PC-9 (cell line): Measurements from ENCODE around the gene ITGA5. TPM values are rescaled to one million over a fixed set of nuclear protein-coding genes. Genes with fewer than 3 reads are reported as not detected.

Experiments
- BruUV-seq: library from RNA; stranded (reverse); fragments of 400-500 nt; replicated peaks from 2 replicates; lab custom pipeline; 2021; lab: Mats Ljungman, UMichigan
- CTCF ChIA-PET: fragments of 300-600 bp; sonication (Branson Sonifier 250); formaldehyde crosslinking; loops from one replicate; lab custom pipeline; 2022; ENCODE audit warnings: antibody characterized with exemption; lab: Charles Lee
- POLR2A ChIA-PET: fragments of 300-600 bp; sonication (Branson Sonifier 250); formaldehyde crosslinking; loops from one replicate; lab custom pipeline; 2022; ENCODE audit warnings: antibody characterized with exemption; ENCODE audit not compliant: unreplicated experiment; lab: Charles Lee
- DNase-seq, 2 experiments: peaks; one replicate each; pipeline versions ENCODE4 v3.0.0 to v3.0.0-alpha.2; 2015 to 2022; ENCODE audit warnings: mixed read lengths in 1 of 2
- H2AFZ ChIP-seq: fragments of 200-600 bp; sonication (generic); 2 replicates; pipeline ENCODE4 v1.8.1; 2017; ENCODE audit warnings: antibody characterized with exemption
- H3F3A ChIP-seq: fragments of 200-600 bp; sonication (generic); 2 replicates; pipeline ENCODE4 v1.8.1; 2017; ENCODE audit warnings: antibody characterized with exemption, mild to moderate bottlenecking, low read depth; ENCODE audit not compliant: insufficient read depth
- H3K27ac ChIP-seq: fragments of 200-600 bp; sonication (generic); 2 replicates; pipeline ENCODE4 v1.6.1; 2016; ENCODE audit warnings: mixed run types
- H3K27me3 ChIP-seq: fragments of 200-600 bp; sonication (generic); 2 replicates; pipeline ENCODE4 v1.6.1; 2016; ENCODE audit warnings: low read depth, mixed run types; ENCODE audit not compliant: insufficient read depth
- H3K36me3 ChIP-seq: fragments of 200-600 bp; sonication (generic); 2 replicates; pipeline ENCODE4 v1.6.1; 2016; ENCODE audit warnings: low read depth, mixed run types
- H3K4me1 ChIP-seq: fragments of 200-600 bp; sonication (generic); replicated peaks from 2 replicates; pipeline ENCODE4 v1.6.1; 2016; ENCODE audit warnings: mixed run types; ENCODE audit not compliant: insufficient read depth
- H3K4me2 ChIP-seq: fragments of 200-600 bp; sonication (generic); 2 replicates; pipeline ENCODE4 v1.6.1; 2017; ENCODE audit warnings: mixed run types
- H3K4me3 ChIP-seq: fragments of 200-600 bp; sonication (generic); 2 replicates; pipeline ENCODE4 v1.6.1; 2016; ENCODE audit warnings: mixed run types
- H3K79me2 ChIP-seq: fragments of 200-600 bp; sonication (generic); 2 replicates; pipeline ENCODE4 v1.6.1; 2017; ENCODE audit warnings: low read depth, mixed run types
- H3K9me2 ChIP-seq: fragments of 200-600 bp; sonication (generic); 2 replicates; pipeline ENCODE4 v1.8.1; 2017; ENCODE audit warnings: mild to moderate bottlenecking; ENCODE audit not compliant: insufficient read depth
- H3K9me3 ChIP-seq: fragments of 200-600 bp; sonication (generic); 2 replicates; pipeline ENCODE4 v1.8.1; 2016; ENCODE audit warnings: low read depth; ENCODE audit not compliant: insufficient read depth
- H4K20me1 ChIP-seq: fragments of 200-600 bp; sonication (generic); 2 replicates; pipeline ENCODE4 v1.8.1; 2017; ENCODE audit not compliant: insufficient read depth
- EZH2 ChIP-seq: fragments of 200-600 bp; sonication (generic); IDR thresholded peaks from 2 replicates; pipeline ENCODE4 v1.8.0; 2017; ENCODE audit warnings: antibody characterized with exemption, low read depth
- intact Hi-C: fragments of 100-400 bp; cut with micrococcal nuclease; formaldehyde crosslinking; loops from one replicate; pipeline ENCODE4 v1.10.0; 2022; ENCODE audit not compliant: unreplicated experiment
- total RNA-seq: library from RNA; stranded (reverse); gene quantifications from 2 replicates; pipeline ENCODE4 v1.2.3, GENCODE V29; 2021
- TF ChIP-seq, protein P1 (sequence below): fragments of 200-600 bp; sonication (generic); conservative IDR thresholded peaks from 2 replicates; pipeline ENCODE4 v1.6.1; 2017; ENCODE audit warnings: mixed run types, antibody characterized with exemption, mild to moderate bottlenecking, moderate library complexity

The ITGA5 gene
- total RNA-seq, 1 experiment from 2014 or later, result 28.4 TPM

DNA sequence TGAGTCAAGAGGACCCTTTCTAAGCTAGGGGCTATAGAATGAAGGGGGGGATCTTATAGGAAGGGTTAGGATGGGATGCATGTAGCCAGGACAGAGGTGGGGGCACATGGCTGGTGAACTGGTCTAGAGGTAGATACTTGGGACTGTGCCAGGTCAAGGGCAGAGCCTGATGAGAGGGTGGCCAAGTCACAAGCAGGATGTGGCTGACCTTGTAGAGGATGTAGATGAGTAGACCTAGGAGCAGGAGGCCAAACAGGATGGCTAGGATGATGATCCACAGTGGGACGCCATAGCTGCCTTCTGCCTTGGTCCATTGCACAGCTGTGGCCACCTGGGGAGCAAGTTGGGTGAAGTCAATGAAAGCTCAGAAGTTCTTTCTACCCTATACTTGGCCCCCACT lies 21.9 kb downstream of the ITGA5 start:
- no peaks in the 10 kb centered on the region for H3K9me3 ChIP-seq
- H3K79me2 ChIP-seq, result no peaks in the 10 kb centered on the region
- POLR2A ChIA-PET, result no interaction called here
- CTCF ChIA-PET, result interaction anchor here (0.6 kb wide), 2 partner anchors 39 to 42 kb away, joined by 11 to 14 read pairs; no protein-coding TSS in a partner anchor
- H3K27ac ChIP-seq, result no peak overlapping the region
- H3K9me2 ChIP-seq, result no peaks in the 10 kb centered on the region
- H3K4me1 ChIP-seq, result no peaks in the 10 kb centered on the region
- BruUV-seq, result no TSS peak
- H3F3A ChIP-seq, result peaks cover 12% of the 10 kb centered on the region
- H2AFZ ChIP-seq, result no peak overlapping the region
- intact Hi-C loops, result no loop called here
- H4K20me1 ChIP-seq, result no peaks in the 10 kb centered on the region; the same call in 1 of the 2 replicates
- no peak for DNase-seq
- no peaks in the 10 kb centered on the region for H3K27me3 ChIP-seq
- H3K4me3 ChIP-seq, result no peak overlapping the region
- TF ChIP-seq, protein P1, sequence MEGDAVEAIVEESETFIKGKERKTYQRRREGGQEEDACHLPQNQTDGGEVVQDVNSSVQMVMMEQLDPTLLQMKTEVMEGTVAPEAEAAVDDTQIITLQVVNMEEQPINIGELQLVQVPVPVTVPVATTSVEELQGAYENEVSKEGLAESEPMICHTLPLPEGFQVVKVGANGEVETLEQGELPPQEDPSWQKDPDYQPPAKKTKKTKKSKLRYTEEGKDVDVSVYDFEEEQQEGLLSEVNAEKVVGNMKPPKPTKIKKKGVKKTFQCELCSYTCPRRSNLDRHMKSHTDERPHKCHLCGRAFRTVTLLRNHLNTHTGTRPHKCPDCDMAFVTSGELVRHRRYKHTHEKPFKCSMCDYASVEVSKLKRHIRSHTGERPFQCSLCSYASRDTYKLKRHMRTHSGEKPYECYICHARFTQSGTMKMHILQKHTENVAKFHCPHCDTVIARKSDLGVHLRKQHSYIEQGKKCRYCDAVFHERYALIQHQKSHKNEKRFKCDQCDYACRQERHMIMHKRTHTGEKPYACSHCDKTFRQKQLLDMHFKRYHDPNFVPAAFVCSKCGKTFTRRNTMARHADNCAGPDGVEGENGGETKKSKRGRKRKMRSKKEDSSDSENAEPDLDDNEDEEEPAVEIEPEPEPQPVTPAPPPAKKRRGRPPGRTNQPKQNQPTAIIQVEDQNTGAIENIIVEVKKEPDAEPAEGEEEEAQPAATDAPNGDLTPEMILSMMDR, result no peak
- no peak for TF ChIP-seq EZH2
- no peaks in the 10 kb centered on the region for H3K36me3 ChIP-seq
- H3K4me2 ChIP-seq, result no peak overlapping the region

DNA sequence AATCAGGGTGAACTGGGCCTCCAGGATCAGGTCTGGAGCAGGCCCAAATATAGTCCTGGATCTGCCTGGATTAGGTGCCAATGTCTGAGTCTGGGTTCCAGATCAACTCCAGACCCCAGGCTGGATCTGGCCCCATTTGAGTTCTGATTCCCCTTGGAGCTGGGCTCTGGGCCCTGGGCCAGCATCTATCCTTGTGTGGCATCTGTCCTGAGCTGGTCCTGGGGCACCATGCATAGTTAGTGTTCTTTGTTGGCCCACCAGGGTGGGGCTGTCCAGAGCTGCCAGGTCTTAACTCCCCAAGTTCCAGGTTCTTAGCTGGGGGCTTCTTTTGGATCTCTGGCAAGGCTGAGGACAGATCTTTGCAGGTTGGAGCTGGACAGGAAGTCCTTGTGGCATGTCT lies 23.5 kb downstream of the ITGA5 start:
- no peaks in the 10 kb centered on the region for H3K27me3 ChIP-seq
- H3K9me2 ChIP-seq, result no peaks in the 10 kb centered on the region
- no peak overlapping the region for H3K4me2 ChIP-seq
- TF ChIP-seq, protein P1, result no peak
- no peak for TF ChIP-seq EZH2
- ChIA-PET CTCF (interaction anchor here (0.5 to 0.6 kb wide), 3 partner anchors 29 to 176 kb away, joined by 3 to 9 read pairs (median 5); no protein-coding TSS in a partner anchor), POLR2A (no interaction called here)
- no peaks in the 10 kb centered on the region for H3K79me2 ChIP-seq
- no peak overlapping the region for H2AFZ ChIP-seq
- intact Hi-C loops, result no loop called here
- no peak overlapping the region for H3K27ac ChIP-seq
- peaks cover 11% of the 10 kb centered on the region for H3F3A ChIP-seq
- no peak overlapping the region for H3K4me3 ChIP-seq
- no peaks in the 10 kb centered on the region for H3K9me3 ChIP-seq
- H4K20me1 ChIP-seq, result no peaks in the 10 kb centered on the region; the same call in 1 of the 2 replicates
- no peaks in the 10 kb centered on the region for H3K36me3 ChIP-seq
- no peak for DNase-seq
- no peaks in the 10 kb centered on the region for H3K4me1 ChIP-seq
- no TSS peak for BruUV-seq

DNA sequence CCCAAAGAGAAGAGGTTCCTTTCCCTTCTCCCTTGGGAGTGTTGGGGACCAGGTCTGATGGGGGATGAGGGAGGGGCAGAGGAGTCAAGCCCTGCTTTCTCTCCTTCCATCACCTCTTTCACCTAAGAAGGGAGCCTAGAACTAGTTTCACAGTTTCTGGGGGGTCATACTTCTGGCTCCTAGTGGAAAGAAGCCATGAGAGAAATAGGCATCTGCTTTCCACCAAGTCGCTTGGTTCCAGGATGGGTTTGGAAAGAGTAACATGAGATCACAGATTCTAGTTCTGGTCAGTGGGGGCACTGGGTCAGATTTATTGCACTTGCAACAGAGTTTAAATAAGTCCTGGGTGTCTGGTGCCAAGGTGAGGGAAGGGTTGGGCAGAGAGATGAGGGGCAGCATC lies 24.1 kb downstream of the ITGA5 start:
- Histone ChIP-seq H3K4me2 (no peak overlapping the region), H3K27ac (no peak overlapping the region), H3K27me3 (no peaks in the 10 kb centered on the region), H3F3A (peaks cover 6% of the 10 kb centered on the region), H3K9me3 (no peaks in the 10 kb centered on the region), H3K9me2 (no peaks in the 10 kb centered on the region), H3K79me2 (no peaks in the 10 kb centered on the region), H4K20me1 (no peaks in the 10 kb centered on the region; the same call in 1 of the 2 replicates), H3K4me1 (no peaks in the 10 kb centered on the region), H2AFZ (no peak overlapping the region), H3K4me3 (no peak overlapping the region), H3K36me3 (no peaks in the 10 kb centered on the region)
- CTCF ChIA-PET, result interaction anchor here (0.5 kb wide), 1 partner anchor 175 kb away, joined by 9 read pairs; no protein-coding TSS in a partner anchor
- POLR2A ChIA-PET, result no interaction called here
- BruUV-seq, result no TSS peak
- TF ChIP-seq, protein P1, result no peak
- TF ChIP-seq EZH2, result no peak
- intact Hi-C loops, result no loop called here
- DNase-seq, result no peak
